ENCODE measurements around the gene HACD3.

HACD3 gene

GRCh38 chr15:65611888-65612615, 81.8 kb downstream of the HACD3 start:
- no peak for TF ChIP-seq EP300 (IDR thresholded peaks at IDR 0.05; ENCODE audit: borderline replicate concordance)
- TF ChIP-seq RAD21 (IDR thresholded peaks at IDR 0.05; ENCODE audit: low read depth), result no peak
- no peak for TF ChIP-seq FOXM1 (IDR thresholded peaks at IDR 0.05; ENCODE audit: borderline replicate concordance, low read depth)
- no peak for TF ChIP-seq CREB1 (IDR thresholded peaks at IDR 0.05; ENCODE audit: low read depth)
- TF ChIP-seq EGR1 (IDR thresholded peaks at IDR 0.05), result no peak
- no peak for TF ChIP-seq NFIC (IDR thresholded peaks at IDR 0.05)
- TF ChIP-seq, protein P1, sequence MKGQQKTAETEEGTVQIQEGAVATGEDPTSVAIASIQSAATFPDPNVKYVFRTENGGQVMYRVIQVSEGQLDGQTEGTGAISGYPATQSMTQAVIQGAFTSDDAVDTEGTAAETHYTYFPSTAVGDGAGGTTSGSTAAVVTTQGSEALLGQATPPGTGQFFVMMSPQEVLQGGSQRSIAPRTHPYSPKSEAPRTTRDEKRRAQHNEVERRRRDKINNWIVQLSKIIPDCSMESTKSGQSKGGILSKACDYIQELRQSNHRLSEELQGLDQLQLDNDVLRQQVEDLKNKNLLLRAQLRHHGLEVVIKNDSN (IDR thresholded peaks at IDR 0.05), result no peak

DNA sequence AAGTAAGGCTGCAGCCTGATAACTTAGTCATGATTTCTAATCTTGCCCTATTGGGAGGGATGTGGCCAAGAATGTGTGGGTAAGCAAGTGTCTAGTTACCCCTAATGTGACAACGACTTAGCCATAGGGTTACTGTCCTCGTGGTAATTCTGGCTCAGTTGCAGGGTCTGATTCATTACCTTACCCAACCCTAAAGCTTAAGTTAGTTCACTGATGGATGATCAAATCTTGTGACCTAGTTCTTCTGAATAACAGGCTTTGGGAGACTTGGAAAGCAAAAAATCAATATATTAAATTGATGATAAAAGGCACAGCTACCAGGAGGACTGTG, 82.3 kb downstream of the HACD3 start:
- TF ChIP-seq TCF12 (IDR thresholded peaks at IDR 0.05; ENCODE audit: low read depth), result no peak
- no peak for TF ChIP-seq CEBPB (IDR thresholded peaks at IDR 0.05)
- no peak for TF ChIP-seq TEAD4 (IDR thresholded peaks at IDR 0.05)
- TF ChIP-seq REST (IDR thresholded peaks at IDR 0.05; ENCODE audit: low read depth), result no peak
- TF ChIP-seq ZBTB7A (IDR thresholded peaks at IDR 0.05; ENCODE audit: low read depth), result no peak
- no peak for TF ChIP-seq FOXM1 (IDR thresholded peaks at IDR 0.05; ENCODE audit: borderline replicate concordance, low read depth)

GRCh38 chr15:65612949-65613744, 82.9 kb downstream of the HACD3 start:
- TF ChIP-seq MAX (IDR thresholded peaks at IDR 0.05) (no peak), CREB1 (IDR thresholded peaks at IDR 0.05; ENCODE audit: low read depth) (no peak), FOXM1 (IDR thresholded peaks at IDR 0.05; ENCODE audit: borderline replicate concordance, low read depth) (no peak), TAF1 (IDR thresholded peaks at IDR 0.05; ENCODE audit: low read depth) (no peak), RAD21 (IDR thresholded peaks at IDR 0.05; ENCODE audit: low read depth) (no peak), ZBTB7A (IDR thresholded peaks at IDR 0.05; ENCODE audit: low read depth) (no peak), TCF12 (IDR thresholded peaks at IDR 0.05; ENCODE audit: low read depth) (no peak), REST (IDR thresholded peaks at IDR 0.05; ENCODE audit: low read depth) (no peak), NFIC (IDR thresholded peaks at IDR 0.05) (no peak), YY1 (IDR thresholded peaks at IDR 0.05; ENCODE audit: low read depth) (no peak), EP300 (IDR thresholded peaks at IDR 0.05; ENCODE audit: borderline replicate concordance) (no peak), TEAD4 (IDR thresholded peaks at IDR 0.05) (no peak), CEBPB (IDR thresholded peaks at IDR 0.05) (no peak), EGR1 (IDR thresholded peaks at IDR 0.05) (no peak)
- TF ChIP-seq, protein P1 (IDR thresholded peaks at IDR 0.05), result no peak

DNA sequence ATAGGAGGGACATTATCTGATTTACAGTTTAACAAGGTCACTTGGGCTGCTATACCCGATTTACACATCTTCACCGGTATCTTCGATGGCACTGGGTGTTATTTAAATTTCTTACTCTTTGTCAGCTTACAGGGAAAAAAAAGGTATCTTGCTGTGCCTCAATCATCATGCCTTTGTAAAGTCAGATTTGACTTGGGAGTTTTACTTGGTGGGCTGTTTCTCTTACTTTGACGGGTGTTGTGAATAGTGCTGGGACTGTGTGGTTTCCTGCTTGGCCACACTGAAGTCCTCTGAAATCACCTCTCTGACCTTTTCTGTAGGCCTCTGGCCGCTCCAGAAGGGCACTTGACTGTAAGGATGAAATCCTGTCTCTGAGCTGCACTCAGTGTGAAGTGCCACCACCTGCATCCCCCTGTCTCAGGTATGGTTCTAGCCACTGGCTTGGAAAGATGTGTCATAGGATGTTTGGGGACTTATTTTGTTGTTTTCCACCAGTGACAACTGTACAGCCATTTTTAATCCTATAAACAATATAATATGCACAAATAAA, 88.4 kb downstream of the HACD3 start:
- TF ChIP-seq, protein P1 (IDR thresholded peaks at IDR 0.05), result no peak
- no peak for TF ChIP-seq TEAD4 (IDR thresholded peaks at IDR 0.05)
- no peak for TF ChIP-seq RAD21 (IDR thresholded peaks at IDR 0.05; ENCODE audit: low read depth)

DNA sequence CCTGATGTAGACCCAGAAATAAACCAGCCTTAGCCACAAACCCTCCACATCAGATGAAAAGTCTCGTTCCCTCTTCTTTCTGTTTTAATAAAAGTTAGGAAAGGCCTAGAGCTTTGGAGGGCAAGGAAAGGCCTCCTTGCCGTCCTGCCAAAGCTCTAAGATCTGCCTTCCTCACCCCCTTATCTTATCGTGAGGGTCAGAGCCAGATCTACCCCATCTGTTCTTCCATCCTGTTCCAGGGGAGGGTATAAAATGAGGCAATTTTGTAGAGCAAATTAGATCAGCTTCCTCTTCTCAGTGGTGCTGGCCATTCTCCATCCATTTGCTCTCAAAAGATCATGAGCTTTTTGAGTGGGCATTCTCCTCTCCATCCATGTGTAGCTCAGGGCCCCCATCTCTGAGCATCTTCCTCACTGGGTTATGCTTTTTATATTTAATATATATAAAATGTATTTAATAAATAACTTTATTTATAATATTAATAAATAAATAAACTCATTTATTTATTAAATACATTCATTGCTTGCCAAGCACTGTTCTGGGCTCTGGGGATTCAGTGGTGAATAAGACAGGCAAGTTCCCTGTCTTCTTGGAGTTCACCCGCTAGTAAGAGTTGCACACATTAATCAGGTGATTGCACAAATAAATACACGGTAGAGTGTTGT, 89.5 kb downstream of the HACD3 start:
- TF ChIP-seq TAF1 (IDR thresholded peaks at IDR 0.05; ENCODE audit: low read depth) (no peak), EP300 (IDR thresholded peaks at IDR 0.05; ENCODE audit: borderline replicate concordance) (no peak), TCF12 (IDR thresholded peaks at IDR 0.05; ENCODE audit: low read depth) (no peak), CEBPB (IDR thresholded peaks at IDR 0.05) (no peak), MAX (IDR thresholded peaks at IDR 0.05) (no peak), REST (IDR thresholded peaks at IDR 0.05; ENCODE audit: low read depth) (no peak), CREB1 (IDR thresholded peaks at IDR 0.05; ENCODE audit: low read depth) (no peak), TEAD4 (IDR thresholded peaks at IDR 0.05) (no peak), YY1 (IDR thresholded peaks at IDR 0.05; ENCODE audit: low read depth) (no peak), EGR1 (IDR thresholded peaks at IDR 0.05) (no peak), NFIC (IDR thresholded peaks at IDR 0.05) (no peak)
